NK-92 treated with Interleukin-12 subunit alpha and Interleukin-12 subunit beta, amount 100 ng/mL, for 24 hours (cell line): ENCODE data around the gene COL19A1.
"Not testable (repeated sequence)": the region's sequence is repeated elsewhere in the genome, so short reads cannot be mapped to it uniquely, and the experiment has no call there.

ENCODE experiments used
- DNase-seq: peaks from one replicate; lab custom pipeline; 2025; lab: John Stamatoyannopoulos, UW

Gene COL19A1

GRCh38 chr6:69866351-69866769 lies at the start of gene COL19A1:
TSS of gene COL19A1 (plus strand) at chr6:69866556. CDS start at chr6:69879568, 13,012 bp downstream.
- no peak for DNase-seq

- no peak for DNase-seq
Observed at GRCh38 chr6:69816569-69816968, 49.8 kb upstream of the COL19A1 start.

GRCh38 chr6:69817358-69817757 lies 49.0 kb upstream of the COL19A1 start:
- DNase-seq, result no peak

DNA sequence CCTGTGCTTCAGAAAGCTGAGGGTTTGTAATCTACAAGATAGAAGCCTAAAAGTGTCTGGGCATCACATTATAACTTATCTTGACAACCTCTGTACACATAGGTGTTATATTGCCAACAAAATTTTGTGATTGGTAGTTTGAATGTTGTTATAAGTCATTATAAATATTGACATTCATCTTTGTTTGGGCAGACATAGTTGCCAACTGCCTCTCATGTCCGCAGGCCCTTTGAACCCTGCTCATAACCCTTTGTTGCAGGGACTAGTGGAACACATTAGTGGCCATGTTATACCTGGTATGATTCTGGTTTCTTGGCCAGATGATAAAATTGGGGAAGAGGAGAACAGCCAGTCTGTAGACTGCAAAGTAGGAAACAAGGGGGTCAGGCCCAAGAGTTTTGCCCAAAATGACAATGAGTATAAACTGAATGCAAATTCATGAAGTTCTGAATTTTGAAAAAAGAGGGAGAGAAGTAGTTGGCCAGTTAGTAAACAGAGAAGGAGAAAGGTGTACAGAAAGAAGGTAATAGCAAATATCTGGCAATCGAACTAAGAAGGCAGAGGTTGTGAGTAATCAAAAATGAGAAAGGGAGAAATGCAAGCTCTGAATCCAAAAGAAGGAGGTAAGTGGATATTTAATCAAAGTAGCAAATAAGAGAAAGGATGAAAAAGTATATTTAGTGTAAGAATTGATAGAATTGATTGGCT lies 48.0 kb upstream of the COL19A1 start:
- no peak for DNase-seq

DNA sequence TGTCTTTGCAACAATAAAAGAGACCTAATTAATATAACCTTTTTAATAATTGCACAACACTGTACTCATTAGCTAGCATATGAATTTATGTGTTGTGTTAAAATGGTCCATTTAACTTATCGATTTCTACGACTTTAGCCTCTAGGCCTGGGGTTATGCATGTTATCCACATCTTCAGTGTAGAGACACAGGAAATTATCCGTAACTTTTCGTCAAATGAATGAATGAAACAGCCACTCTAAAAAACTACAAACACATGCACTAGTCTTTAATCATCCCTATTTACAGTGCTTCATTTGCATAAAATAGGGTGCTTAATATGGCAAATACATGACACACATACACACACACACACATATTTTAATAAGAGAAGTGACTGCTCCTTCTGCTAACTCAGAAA lies 47.2 kb upstream of the COL19A1 start:
- DNase-seq, result no peak

- no peak for DNase-seq
Observed at GRCh38 chr6:69820018-69820417, 46.3 kb upstream of the COL19A1 start.

DNA sequence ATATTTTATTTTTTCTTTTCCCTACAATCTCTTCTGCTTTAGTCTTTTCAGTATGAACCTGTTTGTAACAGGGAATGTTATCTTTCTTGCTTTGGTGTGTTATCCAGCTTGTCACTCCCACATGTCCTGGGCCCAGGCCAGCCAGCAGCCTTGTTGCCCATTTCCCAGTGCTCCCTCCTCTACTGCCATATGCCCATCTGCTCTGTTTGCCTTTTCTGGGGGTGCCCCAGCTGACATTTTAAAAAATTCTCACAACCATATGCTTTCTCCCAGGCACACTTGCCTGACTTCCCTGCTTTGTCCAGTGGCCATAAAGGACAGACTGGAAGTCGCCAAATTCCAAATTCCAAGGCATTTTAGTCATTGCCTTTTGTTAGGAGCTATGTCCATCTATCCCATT lies 45.9 kb upstream of the COL19A1 start:
- no peak for DNase-seq

- DNase-seq, result not testable (repeated sequence)
Observed at GRCh38 chr6:69824355-69824754, 42.0 kb upstream of the COL19A1 start.

DNA sequence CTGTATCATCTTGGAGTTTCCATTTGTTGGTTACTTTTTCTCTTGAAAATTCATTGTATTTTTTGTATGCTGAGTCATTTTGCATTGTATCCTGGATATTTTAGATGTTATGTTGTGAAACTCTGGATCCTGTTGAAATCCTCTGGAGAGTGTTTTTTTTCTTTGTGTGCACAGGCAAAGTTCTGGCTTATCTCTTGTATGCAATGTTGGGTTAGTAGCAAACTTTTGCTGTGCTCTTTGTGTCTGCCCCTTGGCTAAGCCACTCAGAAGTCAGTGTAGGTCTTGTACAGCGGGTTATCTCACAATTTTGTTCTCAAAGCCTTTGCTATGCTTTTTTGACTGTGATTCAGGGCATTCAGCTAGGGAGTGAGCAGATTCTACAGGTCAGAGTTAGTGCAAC lies 40.5 kb upstream of the COL19A1 start:
- no peak for DNase-seq

GRCh38 chr6:69827276-69827893 lies 39.0 kb upstream of the COL19A1 start:
- DNase-seq, result no peak

DNA sequence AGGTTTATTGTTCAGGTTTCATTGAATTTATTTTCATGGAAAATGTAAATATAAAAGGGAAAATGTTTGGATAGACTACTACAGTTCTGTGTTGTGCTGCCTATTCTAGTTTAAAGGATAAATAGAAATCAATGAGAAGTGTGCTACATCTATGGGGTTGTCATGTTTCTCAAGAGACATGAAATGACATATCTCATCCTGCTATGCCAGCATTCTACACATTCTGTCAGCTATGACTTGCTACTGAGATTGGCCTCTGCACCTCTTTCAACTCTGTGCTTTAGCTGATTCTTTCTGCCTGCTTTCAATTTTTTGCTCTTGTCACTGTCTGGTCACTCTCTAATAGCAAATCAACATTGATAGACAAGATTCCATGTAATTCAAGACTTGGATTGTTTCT lies 33.8 kb upstream of the COL19A1 start:
- no peak for DNase-seq

DNA sequence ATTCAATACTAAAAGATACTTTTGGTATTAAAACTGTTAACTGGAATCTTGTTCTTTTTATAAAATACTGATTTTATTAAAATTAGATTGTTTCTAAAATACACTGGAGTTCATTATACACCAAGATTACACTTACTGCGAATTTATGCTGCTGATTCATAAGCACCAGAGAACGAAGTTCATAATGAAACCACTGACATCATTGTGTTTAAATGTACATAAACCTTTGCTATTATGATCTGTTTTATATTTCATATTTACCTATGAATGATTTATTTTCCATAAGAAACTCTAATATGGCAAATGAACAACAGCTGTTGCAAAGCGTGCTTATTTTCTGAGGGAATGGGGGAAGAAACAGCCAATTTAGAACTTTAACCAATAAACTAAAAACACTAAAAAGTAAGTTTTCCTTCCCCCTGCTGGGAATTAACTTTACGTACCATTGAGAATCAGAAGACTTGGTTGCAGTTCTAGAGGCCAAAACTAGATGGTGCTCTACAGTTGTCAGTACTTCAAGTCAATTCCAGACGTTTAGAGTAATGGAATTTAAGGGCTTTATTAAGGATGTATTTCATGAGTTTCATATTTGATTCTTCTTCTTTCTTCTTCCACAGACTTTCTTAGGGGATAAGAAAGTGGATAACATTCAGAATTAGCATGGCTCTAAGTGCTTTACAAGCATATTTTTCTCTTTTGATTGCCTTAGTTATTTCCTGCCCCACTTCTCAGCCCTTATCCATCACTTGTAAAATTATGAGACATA lies 30.8 kb upstream of the COL19A1 start:
- DNase-seq, result no peak

DNA sequence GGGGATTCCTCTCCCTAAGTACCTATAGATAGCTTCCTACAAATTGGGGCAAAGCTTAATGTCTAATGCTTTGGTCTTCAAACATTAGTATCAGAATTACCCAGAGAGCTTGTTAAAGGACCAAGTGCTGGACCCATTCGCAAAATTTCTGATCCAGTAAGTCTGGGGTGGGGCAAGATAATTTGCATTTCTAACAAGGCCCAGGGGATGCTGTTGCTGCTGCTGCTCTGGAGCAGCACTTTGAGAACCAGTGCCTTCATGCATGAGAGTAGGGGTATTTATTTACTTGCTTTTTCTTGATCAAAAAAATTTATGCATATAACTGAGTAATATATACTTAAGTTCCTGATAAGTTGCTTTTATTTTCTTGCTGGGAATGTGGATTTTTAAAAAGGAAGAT lies 24.5 kb upstream of the COL19A1 start:
- no peak for DNase-seq

- no peak for DNase-seq
Observed at GRCh38 chr6:69843189-69843588, 23.2 kb upstream of the COL19A1 start.

DNA sequence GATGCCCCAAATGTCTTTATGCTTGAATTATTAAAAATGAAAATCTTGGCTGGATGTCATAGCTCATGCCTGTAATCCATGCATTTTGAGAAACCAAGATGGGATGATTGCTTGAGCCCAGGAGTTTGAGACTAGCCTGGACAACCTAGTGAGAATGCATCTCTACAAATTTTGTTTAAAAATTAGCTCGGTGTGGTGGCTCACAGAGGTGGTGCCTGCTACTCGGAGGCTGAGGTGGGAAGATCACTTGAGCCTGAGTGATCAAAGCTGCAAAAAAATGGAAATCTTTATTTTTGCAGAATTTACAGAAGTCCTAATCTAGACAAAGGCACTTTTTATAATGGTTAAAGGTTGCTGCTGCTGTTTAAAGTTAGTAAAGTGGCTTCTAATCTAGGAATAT lies 20.0 kb upstream of the COL19A1 start:
- DNase-seq, result no peak

GRCh38 chr6:69846770-69847491 lies 19.4 kb upstream of the COL19A1 start:
- no peak for DNase-seq

GRCh38 chr6:69847492-69847788 lies 18.9 kb upstream of the COL19A1 start:
- no peak for DNase-seq

DNA sequence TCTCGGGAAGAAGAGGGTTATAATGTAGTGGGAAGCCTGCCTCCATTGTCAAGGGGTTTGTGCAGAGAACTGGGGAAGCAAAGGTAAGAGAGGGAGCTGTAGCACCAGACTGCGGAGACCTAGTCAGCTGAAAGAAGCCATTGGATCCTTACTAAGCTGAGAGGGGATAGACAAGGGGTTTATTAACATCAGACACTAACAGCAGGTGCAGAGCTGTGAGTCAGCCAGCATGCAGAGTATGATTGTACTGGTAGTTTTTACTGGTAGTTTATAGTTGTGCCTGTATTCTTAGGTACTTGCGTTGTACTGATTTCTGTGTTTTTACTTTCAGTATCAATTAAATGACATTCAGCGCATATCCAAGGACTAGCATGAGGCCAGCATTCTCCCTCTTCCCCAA lies 17.8 kb upstream of the COL19A1 start:
- DNase-seq, result no peak

DNA sequence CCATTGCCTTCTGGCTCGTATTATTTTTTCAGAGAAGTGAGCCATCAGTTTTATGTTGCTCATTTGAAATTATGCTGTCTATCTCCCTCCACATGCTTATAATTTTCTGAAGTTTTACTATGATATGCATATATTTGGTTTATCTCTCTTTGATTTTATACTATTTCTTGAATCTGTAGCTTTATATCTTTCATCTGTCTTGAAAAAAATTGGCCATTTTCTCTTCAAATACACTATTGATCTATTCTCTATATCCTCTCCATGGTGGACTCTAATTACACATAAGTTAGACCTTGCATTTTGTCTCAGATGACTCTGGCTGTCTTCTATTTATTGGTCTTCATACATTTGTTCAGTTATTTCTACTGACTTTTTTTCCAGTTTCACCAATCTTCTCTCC lies 13.7 kb upstream of the COL19A1 start:
- DNase-seq, result no peak

GRCh38 chr6:69861986-69862385 lies 4.4 kb upstream of the COL19A1 start:
- no peak for DNase-seq

- DNase-seq, result no peak
Observed at GRCh38 chr6:69863766-69864165, 2.6 kb upstream of the COL19A1 start.

- no peak for DNase-seq
Observed at GRCh38 chr6:69865126-69865525, 1.2 kb upstream of the COL19A1 start.
